Effector CD4-positive, alpha-beta T cell (primary cell): Measurements from ENCODE around the gene FRMD1.

Experiments
- DNase-seq: peaks from one replicate; pipeline ENCODE4 v3.0.0-alpha.2; 2020

Gene FRMD1

DNA sequence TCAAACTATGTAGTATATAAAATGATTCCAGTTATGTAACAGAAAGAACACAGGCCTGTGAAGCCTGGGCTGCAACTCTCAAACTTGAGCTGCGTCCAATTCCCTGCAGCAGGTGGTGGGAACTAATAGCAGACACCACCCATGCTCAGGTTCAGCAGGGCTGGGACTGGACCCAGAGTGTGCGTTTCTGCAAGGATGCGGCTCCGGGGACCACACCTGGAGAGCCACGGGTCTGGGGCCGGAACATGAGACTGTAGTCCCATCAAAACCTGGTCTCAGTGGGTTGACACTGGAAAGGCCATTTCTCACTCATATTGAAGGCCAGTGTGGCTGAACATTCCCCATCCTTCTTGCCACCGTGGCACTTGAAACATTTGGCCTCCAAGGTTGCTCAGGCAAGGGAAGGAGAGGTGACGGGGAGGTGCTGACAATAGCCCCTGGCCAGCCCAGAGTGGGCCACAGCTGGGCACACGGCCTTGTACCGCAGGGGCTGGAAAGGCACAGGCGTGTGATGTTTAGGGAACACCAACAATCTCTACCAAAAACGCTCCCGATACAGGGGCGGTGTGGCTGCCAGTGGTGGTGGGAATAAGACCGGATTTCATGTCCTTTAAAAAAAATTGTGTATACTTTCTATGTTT lies 38.0 kb downstream of the FRMD1 start:
- DNase-seq = no peak

DNA sequence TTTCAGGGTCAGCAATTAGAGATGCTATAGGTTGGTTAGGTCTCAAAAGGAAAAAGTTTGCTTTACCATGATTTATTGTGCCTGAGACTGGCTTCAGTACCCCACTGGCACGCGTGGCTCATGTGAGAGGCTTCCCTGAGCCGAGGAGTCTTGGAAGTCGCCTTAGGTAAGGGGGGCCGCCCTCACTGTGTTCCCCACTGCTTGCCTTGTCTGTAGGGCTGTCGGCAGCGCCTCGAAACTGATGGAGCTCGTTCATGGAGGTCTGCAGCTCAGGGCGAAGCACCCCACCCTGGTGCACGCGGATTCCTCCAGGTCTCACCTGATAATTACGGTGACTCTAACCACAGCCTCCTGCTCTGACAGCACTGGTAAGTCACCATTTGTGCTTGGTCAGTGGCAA lies 39.2 kb downstream of the FRMD1 start:
- no peak for DNase-seq

DNA sequence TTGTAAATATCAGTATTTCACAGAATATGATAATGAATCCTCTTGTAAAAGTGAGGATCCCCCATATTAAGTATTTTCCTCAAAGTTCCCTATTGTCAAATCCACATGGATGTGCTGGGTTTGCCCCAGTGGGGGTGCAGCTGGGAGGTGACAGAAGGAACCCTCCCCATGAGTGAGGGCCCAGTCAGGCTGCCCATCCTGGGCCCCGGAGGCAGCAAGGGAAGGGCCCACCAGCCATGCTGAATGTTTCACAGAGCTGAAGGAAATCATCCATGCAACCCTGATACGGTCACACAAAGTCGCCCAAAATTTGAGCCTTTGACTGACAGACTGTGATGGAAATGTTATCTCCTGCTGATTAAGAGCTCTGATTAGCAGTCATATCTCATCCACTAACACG lies 39.7 kb downstream of the FRMD1 start:
- DNase-seq = no peak

DNA sequence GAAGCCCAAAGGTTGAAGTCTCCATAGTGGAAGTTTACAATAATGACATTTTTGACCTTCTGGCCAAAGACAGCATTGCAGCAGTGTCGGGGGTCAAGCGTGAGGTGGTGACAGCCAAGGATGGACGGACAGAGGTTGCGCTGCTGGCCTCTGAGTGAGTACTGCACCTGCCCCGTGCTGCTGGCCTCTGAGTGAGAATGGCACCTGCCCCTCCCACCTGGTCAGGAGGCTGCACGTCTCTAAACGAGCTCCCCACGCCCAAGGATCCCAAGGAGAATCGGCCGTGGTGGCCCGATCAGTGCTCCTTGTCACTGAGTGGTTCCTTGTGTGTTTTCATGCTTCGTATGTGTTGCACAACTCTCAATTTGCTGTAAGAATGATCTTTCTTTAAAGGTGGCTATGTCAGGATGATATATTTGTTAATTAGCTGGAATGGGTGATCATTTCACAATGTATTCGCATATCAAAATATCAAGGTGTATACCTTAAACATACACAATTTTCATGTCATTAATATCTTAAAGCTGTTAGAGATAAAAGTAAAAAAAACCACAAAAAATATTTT lies 40.4 kb downstream of the FRMD1 start:
- DNase-seq = no peak

DNA sequence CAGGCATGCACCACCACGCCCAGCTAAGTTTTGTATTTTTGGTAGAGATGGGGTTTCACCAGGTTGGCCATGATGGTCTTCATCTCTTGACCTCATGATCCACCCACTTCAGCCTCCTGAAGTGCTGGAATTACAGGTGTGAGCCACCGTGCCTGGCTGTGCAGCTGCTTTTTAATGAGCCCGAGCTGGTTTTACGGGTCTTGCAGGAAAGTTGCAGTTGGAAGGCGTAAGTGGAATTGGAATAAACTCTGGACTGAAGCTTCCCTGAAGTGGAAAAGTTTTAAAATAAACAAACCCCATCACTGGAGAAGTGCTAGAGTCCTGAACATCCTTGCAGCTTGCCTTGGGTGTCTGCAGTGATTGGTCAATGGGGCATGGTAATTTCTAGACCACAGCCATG lies 41.2 kb downstream of the FRMD1 start:
- DNase-seq = no peak

DNA sequence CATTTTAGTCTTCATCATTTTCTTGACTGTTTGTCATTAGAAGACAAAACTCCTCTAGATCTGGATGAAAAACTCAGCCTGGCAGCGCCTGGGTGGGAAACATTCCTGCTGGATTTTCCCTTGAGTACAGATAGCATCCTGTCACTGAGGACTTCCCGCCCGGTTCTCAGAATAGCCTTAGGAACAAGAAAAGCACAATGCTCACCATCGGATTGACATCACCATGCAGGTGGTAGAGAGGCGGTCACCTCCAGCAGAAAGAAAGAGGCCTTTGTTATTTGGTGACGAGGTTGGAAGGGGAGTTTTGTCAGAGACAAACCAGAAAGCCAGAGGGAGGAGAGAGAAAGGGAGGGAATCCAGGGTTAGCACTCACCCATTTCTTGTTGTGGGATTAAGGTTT lies 41.8 kb downstream of the FRMD1 start:
- no peak for DNase-seq

DNA sequence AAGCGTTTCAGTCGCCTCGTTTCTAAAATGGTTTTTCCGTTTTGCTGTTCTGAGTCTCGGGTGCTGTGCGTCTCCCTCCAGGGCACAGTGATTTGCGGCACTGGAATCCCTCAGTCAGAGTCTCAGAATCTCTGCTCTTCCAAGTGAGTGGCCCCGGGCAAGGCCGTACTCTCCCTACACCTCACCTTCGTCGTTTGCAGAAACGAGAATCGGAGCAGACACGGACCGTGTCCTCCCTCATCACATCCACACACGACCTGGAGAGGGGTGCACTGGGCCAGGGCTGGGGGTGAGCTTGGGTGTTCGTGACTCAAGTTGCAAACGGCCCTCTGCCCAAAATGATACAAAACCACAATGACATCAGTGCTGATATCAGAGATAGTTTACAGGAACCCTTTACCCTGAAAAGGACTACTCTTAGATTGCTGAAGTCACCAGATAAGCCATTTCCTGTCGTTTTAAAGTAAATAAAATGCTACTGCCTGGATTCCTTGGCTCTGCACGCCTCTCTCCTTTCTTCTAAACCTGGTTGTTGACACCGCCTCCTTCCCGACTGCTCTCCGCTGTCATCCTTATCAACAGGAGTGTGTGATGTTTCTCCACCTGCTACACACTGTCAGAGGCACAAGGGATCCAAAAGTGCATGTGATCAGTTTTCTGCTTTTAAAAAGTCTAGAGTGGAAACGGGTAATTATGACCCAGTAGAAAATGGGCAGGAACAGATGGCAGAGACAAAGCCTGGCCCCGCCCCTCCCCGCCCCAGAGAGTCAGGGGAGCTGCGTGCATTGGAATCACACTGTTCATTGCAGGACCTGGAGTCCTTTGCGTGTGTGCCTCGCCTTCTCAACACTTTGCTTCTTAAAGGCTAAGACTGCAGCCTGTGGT lies 43.1 kb downstream of the FRMD1 start:
- no peak for DNase-seq

DNA sequence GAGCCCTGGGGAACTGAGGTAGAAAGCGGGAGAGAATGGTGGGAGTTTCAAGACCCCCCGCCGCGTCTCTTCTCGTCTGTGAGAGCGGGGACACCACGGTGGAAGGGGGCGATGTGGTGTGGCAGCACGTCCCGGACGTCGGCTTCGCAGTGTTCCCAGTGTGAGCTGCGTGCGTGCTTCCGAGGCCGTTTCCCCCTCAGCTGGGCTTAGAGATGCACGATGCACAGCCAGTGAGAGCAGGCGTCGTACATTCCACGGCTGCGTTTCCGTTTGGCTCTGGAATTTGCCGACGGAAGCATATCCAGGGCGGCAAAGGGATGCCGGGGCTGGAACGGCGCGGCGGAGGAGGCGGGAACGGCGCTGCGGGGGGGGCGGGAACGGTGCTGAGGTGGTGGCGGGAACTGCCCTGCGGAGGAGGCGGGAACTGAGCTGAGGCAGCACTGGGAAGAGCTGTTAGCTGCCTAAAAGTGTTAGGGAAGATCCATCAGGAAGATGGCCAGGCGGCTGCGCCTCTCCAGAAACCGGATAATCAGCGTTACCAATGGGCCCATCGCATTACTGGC lies 43.8 kb downstream of the FRMD1 start:
- DNase-seq = no peak

DNA sequence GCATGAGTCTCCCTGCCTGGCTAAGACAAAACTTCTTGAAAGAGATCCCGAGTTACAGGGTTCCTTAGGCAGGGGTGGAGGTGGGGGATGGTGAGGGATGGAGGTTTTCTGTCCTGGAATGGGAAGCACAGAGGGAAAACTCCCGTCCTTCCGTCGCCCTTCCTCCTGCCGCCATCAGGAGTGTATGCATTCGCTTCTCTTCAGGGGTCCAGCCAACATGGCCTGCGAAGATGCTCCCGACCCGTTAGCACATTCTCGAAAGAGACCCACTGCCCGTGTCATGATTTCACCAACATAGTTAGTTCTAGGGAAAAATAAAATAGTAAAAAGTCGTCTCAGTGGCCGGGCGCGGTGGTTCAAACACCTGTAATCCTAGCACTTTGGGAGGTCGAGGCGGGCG lies 44.5 kb downstream of the FRMD1 start:
- no peak for DNase-seq

DNA sequence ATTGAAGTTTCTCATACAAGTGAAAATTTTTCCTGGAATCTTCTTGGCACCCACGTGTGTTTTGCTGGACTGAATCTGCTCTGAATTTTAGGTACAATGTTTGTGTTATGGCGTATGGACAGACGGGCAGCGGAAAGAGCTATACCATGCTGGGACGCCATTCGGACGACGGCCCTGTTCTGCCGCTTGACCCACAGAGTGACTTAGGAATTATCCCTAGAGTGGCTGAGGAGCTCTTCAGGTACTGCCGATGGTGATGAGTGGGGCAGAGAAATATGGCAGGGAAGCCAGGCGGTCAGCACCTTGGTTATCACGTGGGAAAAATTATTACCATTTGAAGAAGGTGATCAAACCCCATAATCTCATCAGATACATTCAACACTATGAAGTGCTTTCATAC lies 45.2 kb downstream of the FRMD1 start:
- DNase-seq = no peak

DNA sequence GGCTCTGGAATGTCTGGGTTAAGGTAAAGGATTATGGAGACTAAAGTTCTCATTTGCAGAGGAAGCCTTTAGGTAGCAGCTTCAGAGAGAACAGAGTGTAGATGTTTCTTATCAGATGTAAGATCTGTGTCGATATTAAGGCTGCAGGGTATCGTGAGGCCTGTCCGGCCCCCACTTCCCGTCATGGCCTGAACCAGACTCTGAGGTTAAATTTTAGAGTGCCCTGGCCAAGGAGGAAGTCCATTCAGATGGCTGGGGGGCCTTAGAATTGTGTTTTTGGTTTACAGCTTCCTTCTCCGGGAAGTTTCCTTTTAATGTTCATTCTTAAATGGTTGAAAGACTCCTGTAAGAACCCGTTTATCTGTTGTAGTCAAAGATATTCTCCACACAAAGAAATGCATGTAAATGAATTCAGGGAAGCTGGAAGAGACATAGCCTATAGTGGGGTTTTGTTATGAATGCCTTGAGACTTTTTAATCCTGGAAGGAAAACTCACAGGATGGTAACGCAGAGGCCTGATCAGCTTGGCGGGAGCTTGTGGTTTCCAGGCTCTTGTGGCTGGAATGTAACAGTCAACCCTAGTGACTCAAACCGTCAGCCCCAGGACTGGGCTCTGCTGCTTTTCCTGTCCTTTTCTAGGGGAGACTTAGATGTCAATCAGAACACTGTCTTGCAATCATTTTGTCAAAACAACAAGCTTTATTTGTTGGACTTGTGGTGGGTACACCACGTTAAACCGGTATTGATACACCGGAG lies 46.8 kb downstream of the FRMD1 start:
- no peak for DNase-seq

DNA sequence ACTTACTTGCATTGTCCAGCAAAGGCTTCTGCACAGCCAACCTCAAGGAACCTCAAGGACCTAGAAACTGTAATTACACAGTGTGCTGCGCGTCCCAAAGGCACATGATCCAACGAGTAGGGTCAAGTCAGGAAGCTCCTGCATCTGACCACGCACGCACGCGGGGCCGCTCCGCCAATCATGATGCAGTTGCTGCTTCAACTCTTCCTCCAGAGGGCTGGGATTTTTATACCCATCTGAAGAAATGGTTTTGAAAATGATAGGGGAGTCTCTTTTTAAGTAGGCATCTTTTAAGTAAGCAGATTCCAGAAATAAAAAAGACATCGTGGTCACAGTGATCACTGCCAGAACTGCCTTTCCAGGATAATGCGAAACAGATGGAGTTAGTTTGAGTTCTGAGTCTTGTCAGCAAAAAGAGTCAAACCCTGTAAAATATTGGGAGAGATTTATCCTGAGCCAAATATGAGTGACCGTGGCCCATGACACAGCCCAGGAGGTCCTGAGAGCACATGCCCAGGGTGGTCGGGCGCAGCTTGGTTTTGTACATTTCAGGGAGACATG lies 47.5 kb downstream of the FRMD1 start:
- DNase-seq = no peak

DNA sequence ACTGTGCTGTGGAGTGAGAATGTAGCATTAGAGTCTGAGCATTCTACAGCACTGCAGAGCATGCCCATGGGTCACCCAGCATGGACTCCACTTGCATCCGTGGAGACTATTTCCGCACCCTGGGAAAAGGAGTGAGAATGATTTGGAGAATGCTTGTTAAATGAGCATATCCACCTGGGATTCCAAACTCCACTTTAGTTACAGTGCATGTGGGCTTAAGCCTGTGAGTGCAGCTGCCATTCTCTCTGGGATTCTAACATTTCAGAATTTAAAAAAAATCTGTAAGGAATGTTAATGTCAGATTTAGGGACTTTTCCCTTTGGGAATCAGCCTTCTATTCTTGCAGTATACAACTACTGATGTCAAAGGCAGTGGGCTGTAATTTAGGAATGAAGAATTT lies 48.1 kb downstream of the FRMD1 start:
- DNase-seq = no peak

DNA sequence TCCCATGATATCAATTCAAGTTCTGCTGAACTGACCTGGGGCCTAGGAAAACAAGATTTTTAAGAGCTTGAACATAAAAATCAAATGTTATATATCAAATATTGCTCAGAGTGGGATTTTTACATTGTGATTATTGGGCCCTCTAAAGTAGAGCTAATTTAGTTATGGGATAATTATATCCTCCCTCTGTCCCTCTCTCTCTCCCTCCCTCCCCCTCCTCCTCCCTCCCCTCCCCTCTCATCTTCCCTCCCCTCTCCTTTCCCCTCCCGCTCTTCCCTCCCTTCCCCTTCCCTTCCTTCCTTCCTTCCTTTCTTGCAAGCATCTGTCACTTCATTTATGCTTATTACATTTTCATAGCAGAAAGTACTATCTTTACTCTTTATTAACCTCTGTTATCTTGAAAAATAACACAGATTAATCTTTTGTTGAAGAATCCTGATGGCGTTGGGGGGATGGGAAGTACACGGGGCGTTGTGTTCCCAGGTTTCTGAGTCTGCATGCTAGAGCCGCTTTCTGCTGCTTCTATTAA lies 48.7 kb downstream of the FRMD1 start:
- DNase-seq = no peak

DNA sequence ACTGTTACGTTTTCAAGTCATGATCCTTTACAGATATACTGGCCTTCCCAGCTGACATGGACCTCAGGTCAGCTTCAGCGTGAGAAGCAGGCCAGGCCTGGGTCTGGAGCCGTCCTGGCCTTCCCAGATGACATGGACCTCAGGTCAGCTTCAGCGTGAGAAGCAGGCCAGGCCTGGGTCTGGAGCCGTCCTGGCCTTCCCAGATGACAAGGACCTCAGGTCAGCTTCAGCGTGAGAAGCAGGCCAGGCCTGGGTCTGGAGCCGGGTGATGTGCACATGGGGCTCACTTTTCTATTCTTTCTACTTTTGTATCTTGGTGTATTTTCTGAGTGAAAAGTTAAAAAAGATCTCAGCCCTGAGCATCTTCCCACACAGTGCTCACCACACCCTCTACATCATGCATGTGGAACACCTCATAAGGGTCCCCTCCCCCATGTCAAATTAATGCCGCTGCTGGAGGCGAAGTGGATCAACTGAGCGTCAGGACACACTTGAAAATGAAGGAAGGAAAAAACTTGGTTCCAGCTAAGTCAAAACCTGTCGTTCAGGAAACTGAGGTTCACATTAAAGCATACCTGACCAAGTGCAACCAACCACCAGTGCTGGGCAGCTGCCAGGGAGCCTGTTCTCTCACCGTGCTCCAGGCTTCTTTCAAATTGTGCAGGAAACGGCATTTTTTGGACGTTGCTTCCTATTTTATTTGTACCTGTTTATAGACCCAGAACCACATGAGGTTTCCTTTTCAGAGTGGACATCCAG lies 49.4 kb downstream of the FRMD1 start:
- no peak for DNase-seq

DNA sequence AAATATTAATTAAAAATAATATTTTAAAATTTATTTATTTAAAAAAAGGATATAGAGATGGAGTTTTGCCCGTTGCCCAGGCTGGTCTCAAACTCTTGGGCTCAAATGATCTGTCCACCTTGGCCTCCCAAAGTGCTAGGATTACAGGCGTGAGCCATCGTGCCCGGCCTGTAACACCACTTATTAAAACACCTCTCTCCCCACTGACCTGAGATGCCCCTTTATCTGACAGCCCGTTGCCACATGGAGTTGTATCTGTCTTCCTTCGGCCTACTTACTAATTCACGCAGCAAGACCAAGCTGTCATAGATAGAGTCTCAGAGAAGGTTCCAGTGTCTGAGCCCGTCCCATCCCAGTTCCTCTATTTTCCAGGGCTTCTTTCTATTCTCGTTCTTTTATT lies 50.8 kb downstream of the FRMD1 start:
- DNase-seq = no peak

DNA sequence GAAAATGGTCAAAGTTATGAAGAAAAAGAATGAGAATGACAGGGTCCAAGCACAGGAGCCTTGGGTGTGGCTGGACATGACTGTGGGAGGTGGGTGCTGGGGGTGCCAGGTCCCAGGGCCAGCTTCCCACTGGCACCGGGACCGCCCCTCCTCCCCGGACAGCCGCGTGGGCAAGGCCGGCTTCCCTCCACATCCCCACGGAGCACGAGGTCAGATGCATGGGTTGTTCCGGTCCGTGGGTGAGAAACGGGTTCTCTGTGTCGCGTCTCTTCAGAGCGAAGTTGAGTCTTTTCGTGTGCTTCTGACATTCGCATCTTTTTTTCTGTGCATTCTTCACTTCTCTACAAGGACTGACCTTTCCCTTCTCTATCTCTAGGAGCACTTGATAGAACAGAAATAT lies 51.5 kb downstream of the FRMD1 start:
- DNase-seq = no peak

DNA sequence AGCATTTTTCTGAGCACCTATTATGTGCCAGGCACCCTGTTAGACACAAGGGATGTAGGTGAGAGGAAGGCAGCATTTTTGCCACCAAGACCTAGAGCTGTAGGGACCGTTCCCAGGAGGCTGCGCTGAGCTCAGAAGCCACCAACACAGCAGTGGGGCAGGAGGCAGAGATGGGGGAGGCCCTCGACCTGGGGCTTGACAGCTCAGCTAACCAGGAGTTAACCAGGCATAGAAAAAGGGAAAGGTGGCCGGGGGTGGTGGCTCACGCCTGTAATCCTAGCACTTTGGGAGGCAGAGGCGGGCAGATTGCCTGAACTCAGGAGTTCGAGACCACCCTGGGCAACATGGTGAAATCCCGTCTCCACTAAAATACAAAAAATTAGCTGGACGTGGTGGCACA lies 52.1 kb downstream of the FRMD1 start:
- DNase-seq = no peak

DNA sequence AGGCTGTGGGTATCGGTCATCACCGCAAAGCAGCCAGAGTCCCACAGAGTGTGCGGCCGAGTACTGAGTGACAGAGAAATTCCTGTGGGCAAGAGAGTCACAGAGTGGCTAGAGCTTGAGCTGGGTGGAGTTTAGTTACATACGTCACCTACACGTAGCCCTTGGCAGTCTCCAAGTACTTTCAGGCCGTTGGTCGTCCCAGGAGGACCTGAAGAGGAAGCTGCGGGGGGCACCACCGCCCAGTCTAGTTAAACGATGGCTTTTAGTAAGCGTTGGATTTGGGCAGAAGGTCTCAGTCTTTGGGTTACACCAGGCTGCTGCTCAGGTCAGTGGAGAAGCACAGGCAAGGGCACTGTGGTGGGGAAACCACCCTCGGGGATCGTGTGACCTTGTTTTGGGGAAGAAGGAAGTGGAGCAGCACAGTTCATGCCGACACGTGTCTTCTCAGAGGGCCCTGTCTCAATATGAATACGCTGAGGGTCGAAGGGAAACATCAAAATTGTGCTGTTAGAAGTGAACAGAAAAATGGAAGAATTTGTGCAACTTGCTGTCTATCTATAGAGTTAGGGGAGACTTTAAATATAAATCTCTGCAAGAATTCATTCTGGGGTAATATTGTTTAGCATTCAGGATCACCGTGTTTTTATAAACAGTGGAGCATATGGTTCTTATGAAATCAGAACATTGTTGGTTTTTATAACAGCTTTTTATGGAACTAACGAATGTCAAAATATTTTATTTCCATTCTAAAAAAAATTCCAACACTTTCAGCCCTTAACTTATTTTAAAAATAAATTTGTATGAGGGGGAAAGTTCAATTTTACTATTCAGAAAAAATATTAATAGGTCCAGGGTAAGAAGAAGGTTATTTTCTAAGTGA lies 52.9 kb downstream of the FRMD1 start:
- DNase-seq = no peak

DNA sequence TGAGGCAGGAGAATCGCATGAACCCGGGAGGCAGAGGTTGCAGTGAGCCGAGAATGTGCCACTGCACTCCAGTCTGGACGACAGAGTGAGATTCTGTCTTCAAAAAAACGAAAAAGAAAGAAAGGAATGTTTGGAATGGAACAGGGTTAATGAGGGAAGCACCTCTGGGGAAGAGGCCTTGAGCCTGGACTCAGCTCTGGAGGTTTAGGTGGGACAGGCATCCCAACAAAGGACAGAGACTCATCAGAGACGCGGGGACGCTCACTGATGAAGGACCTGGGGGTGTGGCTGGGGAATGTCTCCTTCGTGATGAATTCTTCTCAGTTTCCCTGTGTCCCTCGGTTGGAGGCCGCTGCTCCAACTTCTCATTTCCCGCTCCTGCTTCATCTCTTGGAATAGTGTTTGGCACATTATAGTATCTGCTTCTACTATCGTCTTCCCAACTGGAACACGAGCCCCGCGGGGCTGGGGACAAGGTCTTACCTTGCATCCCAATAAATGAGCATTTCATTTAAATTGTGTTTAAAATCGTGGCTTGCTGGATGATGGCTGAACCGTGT lies 54.0 kb downstream of the FRMD1 start:
- DNase-seq = no peak
